HepG2 (cell line): ENCODE data around the gene S100A11. TPM values are rescaled to one million over a fixed set of nuclear protein-coding genes. Genes with fewer than 3 reads are reported as not detected.

Experiments used
- AGO2 ChIP-seq: fragments of 200-400 bp; formaldehyde crosslinking; optimal IDR thresholded peaks from 2 replicates; pipeline ENCODE3; 2017; ENCODE audit warnings: mild to moderate bottlenecking, low read depth, low read length, moderate library complexity
- DNMT1 ChIP-seq: sonication (generic); formaldehyde crosslinking; IDR thresholded peaks from 2 replicates; pipeline ENCODE4 v1.5.1; 2020; ENCODE audit warnings: mild to moderate bottlenecking, missing genetic modification reagents
- ELF3 ChIP-seq: IDR thresholded peaks from 2 replicates; pipeline ENCODE4 v1.6.1; 2016; ENCODE audit warnings: missing genetic modification reagents, missing compliant biosample characterization
- HMG20B ChIP-seq: conservative IDR thresholded peaks from 2 replicates; pipeline ENCODE4 v1.6.1; 2016; ENCODE audit warnings: missing genetic modification reagents, missing compliant biosample characterization
- KLF9 ChIP-seq: IDR thresholded peaks from 2 replicates; pipeline ENCODE4 v1.6.1; 2016; ENCODE audit warnings: low read depth
- MTA1 ChIP-seq: sonication (generic); formaldehyde crosslinking; IDR thresholded peaks from 2 replicates; pipeline ENCODE4 v1.4.0; 2020; ENCODE audit warnings: missing genetic modification reagents, mild to moderate bottlenecking, borderline replicate concordance
- POLR2G ChIP-seq: fragments of 200-400 bp; formaldehyde crosslinking; IDR thresholded peaks from 2 replicates; pipeline ENCODE4 v1.6.1; 2018; ENCODE audit warnings: mild to moderate bottlenecking, low read depth, low read length, moderate library complexity
- RARA ChIP-seq: IDR thresholded peaks from 2 replicates; pipeline ENCODE4 v1.6.1; 2016; ENCODE audit warnings: missing genetic modification reagents, missing compliant biosample characterization
- SALL1 ChIP-seq: sonication (generic); formaldehyde crosslinking; IDR thresholded peaks from 2 replicates; pipeline ENCODE4 v1.8.0; 2022; ENCODE audit warnings: mild to moderate bottlenecking, missing genetic modification reagents
- SIN3A ChIP-seq: IDR thresholded peaks from 2 replicates; pipeline ENCODE4 v1.6.1; 2011; ENCODE audit warnings: low read depth, mild to moderate bottlenecking, control low read depth, low read length, borderline replicate concordance
- TARDBP ChIP-seq: sonication (generic); formaldehyde crosslinking; IDR thresholded peaks from 2 replicates; pipeline ENCODE4 v1.8.0; 2022; ENCODE audit warnings: mild to moderate bottlenecking, missing genetic modification reagents
- TCF12 ChIP-seq, 2 experiments: fragments of 450-650 bp in 1 of 2; sonication (generic) in 1 of 2; formaldehyde crosslinking in 1 of 2; IDR thresholded peaks; 2 replicates each; pipeline versions ENCODE4 v1.6.1 to v1.8.0; 2017 to 2022; ENCODE audit warnings: antibody characterized with exemption in 1 of 2, mild to moderate bottlenecking in 1 of 2, missing genetic modification reagents in 1 of 2, moderate library complexity in 1 of 2
- ZBTB7B ChIP-seq: sonication (generic); formaldehyde crosslinking; IDR thresholded peaks from 2 replicates; pipeline ENCODE4 v1.4.0; 2020; ENCODE audit warnings: missing genetic modification reagents
- ZFP36L1 ChIP-seq: sonication (generic); formaldehyde crosslinking; IDR thresholded peaks from 2 replicates; pipeline ENCODE4 v1.8.0; 2022; ENCODE audit warnings: mild to moderate bottlenecking, missing genetic modification reagents, moderate library complexity
- ZFX ChIP-seq: sonication (generic); formaldehyde crosslinking; IDR thresholded peaks from 2 replicates; pipeline ENCODE4 v1.4.0; 2020; ENCODE audit warnings: mild to moderate bottlenecking, low read depth, missing genetic modification reagents, moderate library complexity
- ZNF207 ChIP-seq: fragments of 450-650 bp; IDR thresholded peaks from 2 replicates; pipeline ENCODE4 v1.6.1; 2016; ENCODE audit warnings: antibody characterized with exemption, borderline replicate concordance
- ZNF225 ChIP-seq: sonication (generic); formaldehyde crosslinking; IDR thresholded peaks from 2 replicates; pipeline ENCODE4 v1.4.0; 2020; ENCODE audit warnings: mild to moderate bottlenecking, missing genetic modification reagents
- ZNF282 ChIP-seq: fragments of 450-650 bp; IDR thresholded peaks from 2 replicates; pipeline ENCODE4 v1.6.1; 2018; ENCODE audit not compliant: partially characterized antibody
- ZNF546 ChIP-seq: sonication (generic); formaldehyde crosslinking; conservative IDR thresholded peaks from 2 replicates; pipeline ENCODE4 v1.8.1; 2023; ENCODE audit warnings: mild to moderate bottlenecking, missing genetic modification reagents
- polyA plus RNA-seq, 8 experiments: library from polyadenylated mRNA; depleted of rRNA in 3 of 8; stranded (reverse) in 7 of 8; unstranded in 1 of 8; fragments of >200 nt; fragmentation: Illumina TruSeq in 4 of 8; extraction: Trizol in 4 of 8; gene quantifications; 2 replicates each; pipeline versions ENCODE4 v1.2.1 to v1.2.3, GENCODE V29; 2011 to 2016; ENCODE audit warnings: low read depth in 4 of 8, missing spikeins in 1 of 8, mixed read lengths in 1 of 8; ENCODE audit not compliant: insufficient read depth in 1 of 8
- total RNA-seq, 5 experiments: library from RNA; depleted of rRNA; stranded (reverse); fragments of >200 nt; fragmentation: Illumina TruSeq; extraction: Trizol; gene quantifications; 2 replicates each; pipeline ENCODE4 v1.2.3, GENCODE V29; 2016; ENCODE audit warnings: low read depth in 1 of 5
- TF ChIP-seq, protein P1 (sequence below): IDR thresholded peaks from 2 replicates; pipeline ENCODE4 v1.6.1; 2012; ENCODE audit warnings: inconsistent platforms
- TF ChIP-seq, protein P2 (sequence below): sonication (generic); formaldehyde crosslinking; IDR thresholded peaks from 2 replicates; pipeline ENCODE4 v1.5.0; 2020; ENCODE audit warnings: missing genetic modification reagents
- TF ChIP-seq, protein P3 (sequence below): fragments of 450-650 bp; IDR thresholded peaks from 2 replicates; pipeline ENCODE4 v1.6.1; 2017
- TF ChIP-seq, protein P4 (sequence below): sonication (generic); formaldehyde crosslinking; IDR thresholded peaks from 2 replicates; pipeline ENCODE4 v1.5.0; 2020; ENCODE audit warnings: mild to moderate bottlenecking, missing genetic modification reagents, borderline replicate concordance
- TF ChIP-seq, protein P5 (sequence below): sonication (generic); formaldehyde crosslinking; conservative IDR thresholded peaks from 2 replicates; pipeline ENCODE4 v1.5.0; 2020; ENCODE audit warnings: missing genetic modification reagents

The S100A11 gene
- total and polyA plus RNA-seq, 2 of the 13 experiments (the other 11 are each of a cell fraction or from before 2014, with no cell fraction given): 6.6 to 34.4 TPM

DNA sequence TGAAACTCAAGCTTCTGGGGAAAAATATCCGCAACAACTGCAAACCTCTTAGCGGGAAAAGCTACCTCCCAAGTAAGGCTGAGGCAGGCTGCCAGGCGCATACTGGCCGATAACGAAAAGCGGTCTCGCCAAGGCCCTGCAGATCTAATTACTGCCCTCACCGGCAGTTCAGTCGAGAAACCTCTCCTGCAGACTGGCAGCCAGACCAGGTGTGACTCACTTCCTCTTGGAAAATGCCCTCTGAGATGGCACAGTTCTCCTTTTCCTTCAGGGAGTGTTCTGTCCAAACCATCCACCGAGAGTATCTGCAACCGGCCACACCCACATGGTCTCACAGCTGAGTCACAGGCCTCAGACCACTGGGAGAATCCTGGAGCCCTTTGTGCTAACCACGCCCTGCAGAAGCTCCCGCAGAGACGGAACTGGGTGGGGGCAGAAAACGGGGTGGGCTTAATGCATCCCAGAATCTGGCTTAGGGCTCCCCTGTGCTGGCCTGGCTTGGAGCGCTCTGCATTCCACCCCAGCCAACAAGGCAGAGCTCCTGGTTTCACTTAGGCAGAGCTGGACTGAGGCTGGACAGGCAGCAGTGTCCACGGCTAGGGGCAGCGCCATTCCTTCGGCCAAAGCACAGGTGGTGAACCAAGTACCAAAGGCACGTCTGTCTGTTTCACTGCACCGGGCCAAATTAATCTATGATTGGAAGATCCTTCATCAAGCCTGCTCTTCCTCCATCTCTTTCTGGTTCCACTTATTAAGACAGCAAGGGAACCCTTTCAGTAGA lies 44.3 kb downstream of the S100A11 start (continued):
- no peak for TF ChIP-seq TCF12 (IDR thresholded peaks at IDR 0.05)
- no peak for TF ChIP-seq TCF12 (CRISPR knock-in tag; IDR thresholded peaks at IDR 0.05)
- TF ChIP-seq ZFX (CRISPR knock-in tag): peak; percentile 47
- TF ChIP-seq TARDBP (CRISPR knock-in tag): 0 out of 2 replicates have a peak, but pooled peaks have one; percentile 17
- no peak for TF ChIP-seq DNMT1 (CRISPR knock-in tag)
- TF ChIP-seq, protein P1, sequence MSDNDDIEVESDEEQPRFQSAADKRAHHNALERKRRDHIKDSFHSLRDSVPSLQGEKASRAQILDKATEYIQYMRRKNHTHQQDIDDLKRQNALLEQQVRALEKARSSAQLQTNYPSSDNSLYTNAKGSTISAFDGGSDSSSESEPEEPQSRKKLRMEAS: peak; percentile 40; the same call in 1 of the 2 replicates
- no peak for TF ChIP-seq ZFP36L1 (CRISPR knock-in tag)
- no peak for TF ChIP-seq AGO2
- TF ChIP-seq, protein P2, sequence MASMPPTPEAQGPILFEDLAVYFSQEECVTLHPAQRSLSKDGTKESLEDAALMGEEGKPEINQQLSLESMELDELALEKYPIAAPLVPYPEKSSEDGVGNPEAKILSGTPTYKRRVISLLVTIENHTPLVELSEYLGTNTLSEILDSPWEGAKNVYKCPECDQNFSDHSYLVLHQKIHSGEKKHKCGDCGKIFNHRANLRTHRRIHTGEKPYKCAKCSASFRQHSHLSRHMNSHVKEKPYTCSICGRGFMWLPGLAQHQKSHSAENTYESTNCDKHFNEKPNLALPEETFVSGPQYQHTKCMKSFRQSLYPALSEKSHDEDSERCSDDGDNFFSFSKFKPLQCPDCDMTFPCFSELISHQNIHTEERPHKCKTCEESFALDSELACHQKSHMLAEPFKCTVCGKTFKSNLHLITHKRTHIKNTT: no peak
- peak; percentile 82; the same call in 1 of the 2 replicates for TF ChIP-seq KLF9 (CRISPR knock-in tag)
- peak; percentile 40; the same call in 1 of the 2 replicates for TF ChIP-seq ZBTB7B (CRISPR knock-in tag)
- TF ChIP-seq MTA1 (CRISPR knock-in tag): 0 out of 2 replicates have a peak, but pooled peaks have one; percentile 34
- no peak; the same call in 1 of the 2 replicates for TF ChIP-seq SALL1 (CRISPR knock-in tag)
- no peak for TF ChIP-seq ZNF282
- TF ChIP-seq, protein P3, sequence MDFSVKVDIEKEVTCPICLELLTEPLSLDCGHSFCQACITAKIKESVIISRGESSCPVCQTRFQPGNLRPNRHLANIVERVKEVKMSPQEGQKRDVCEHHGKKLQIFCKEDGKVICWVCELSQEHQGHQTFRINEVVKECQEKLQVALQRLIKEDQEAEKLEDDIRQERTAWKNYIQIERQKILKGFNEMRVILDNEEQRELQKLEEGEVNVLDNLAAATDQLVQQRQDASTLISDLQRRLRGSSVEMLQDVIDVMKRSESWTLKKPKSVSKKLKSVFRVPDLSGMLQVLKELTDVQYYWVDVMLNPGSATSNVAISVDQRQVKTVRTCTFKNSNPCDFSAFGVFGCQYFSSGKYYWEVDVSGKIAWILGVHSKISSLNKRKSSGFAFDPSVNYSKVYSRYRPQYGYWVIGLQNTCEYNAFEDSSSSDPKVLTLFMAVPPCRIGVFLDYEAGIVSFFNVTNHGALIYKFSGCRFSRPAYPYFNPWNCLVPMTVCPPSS: no peak
- TF ChIP-seq ZNF225: no peak
- no peak for TF ChIP-seq RARA (CRISPR knock-in tag)
- TF ChIP-seq, protein P4, sequence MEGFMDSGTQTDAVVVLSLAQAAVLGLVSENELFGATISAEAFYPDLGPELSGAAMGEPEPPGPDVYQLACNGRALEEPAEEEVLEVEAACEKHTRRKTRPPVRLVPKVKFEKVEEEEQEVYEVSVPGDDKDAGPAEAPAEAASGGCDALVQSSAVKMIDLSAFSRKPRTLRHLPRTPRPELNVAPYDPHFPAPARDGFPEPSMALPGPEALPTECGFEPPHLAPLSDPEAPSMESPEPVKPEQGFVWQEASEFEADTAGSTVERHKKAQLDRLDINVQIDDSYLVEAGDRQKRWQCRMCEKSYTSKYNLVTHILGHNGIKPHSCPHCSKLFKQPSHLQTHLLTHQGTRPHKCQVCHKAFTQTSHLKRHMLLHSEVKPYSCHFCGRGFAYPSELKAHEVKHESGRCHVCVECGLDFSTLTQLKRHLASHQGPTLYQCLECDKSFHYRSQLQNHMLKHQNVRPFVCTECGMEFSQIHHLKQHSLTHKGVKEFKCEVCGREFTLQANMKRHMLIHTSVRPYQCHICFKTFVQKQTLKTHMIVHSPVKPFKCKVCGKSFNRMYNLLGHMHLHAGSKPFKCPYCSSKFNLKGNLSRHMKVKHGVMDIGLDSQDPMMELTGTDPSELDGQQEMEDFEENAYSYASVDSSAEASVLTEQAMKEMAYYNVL (CRISPR knock-in tag): 0 out of 2 replicates have a peak, but pooled peaks have one; percentile 26
- no peak for TF ChIP-seq ZNF207
- TF ChIP-seq ELF3 (CRISPR knock-in tag): no peak
- 0 out of 2 replicates have a peak, but pooled peaks have one; percentile 41 for TF ChIP-seq POLR2G
- TF ChIP-seq HMG20B: no peak
- no peak for TF ChIP-seq ZNF546 (CRISPR knock-in tag)
- TF ChIP-seq SIN3A: peak; percentile 69; the same call in 1 of the 2 replicates
- TF ChIP-seq, protein P5, sequence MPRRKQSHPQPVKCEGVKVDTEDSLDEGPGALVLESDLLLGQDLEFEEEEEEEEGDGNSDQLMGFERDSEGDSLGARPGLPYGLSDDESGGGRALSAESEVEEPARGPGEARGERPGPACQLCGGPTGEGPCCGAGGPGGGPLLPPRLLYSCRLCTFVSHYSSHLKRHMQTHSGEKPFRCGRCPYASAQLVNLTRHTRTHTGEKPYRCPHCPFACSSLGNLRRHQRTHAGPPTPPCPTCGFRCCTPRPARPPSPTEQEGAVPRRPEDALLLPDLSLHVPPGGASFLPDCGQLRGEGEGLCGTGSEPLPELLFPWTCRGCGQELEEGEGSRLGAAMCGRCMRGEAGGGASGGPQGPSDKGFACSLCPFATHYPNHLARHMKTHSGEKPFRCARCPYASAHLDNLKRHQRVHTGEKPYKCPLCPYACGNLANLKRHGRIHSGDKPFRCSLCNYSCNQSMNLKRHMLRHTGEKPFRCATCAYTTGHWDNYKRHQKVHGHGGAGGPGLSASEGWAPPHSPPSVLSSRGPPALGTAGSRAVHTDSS (CRISPR knock-in tag): no peak
